ENCODE data around the gene TMEM248. TPM values are rescaled to one million over a fixed set of nuclear protein-coding genes. Genes with fewer than 3 reads are reported as not detected.

The TMEM248 gene
- total RNA-seq, 1 experiment from 2014 or later: 98.0 TPM

- H3K4me1 Mint-ChIP-seq (ENCODE audit: low read depth, unreplicated experiment): peaks cover 16% of the 10 kb centered on the region
- POLR2A ChIA-PET: interaction anchor here (0.6 to 1.8 kb wide), 3 partner anchors 77 to 143 kb away, joined by 3 to 13 read pairs (median 5); no protein-coding TSS in a partner anchor
- TSS peak; percentile 52 for BruUV-seq (replicated peaks)
- H3K27ac Mint-ChIP-seq (ENCODE audit: unreplicated experiment): peak overlapping the region; percentile 86
- DNase-seq: peak in 1 of 2 experiments; percentile 12
- CTCF ChIA-PET: interaction anchor here (1.4 kb wide), 1 partner anchor 77 kb away, joined by 3 read pairs; no protein-coding TSS in a partner anchor
- peak overlapping the region; percentile 87 for H3K4me3 ChIP-seq (ENCODE audit: low read depth, low read length)
- no peaks in the 10 kb centered on the region for H3K27me3 ChIP-seq (replicated peaks; ENCODE audit: control insufficient read depth, insufficient read depth, low read length)
- no peaks in the 10 kb centered on the region for H3K9me3 ChIP-seq
- H3K4me1 ChIP-seq: peaks cover 8% of the 10 kb centered on the region; the same call in 1 of the 2 replicates
- H3K27me3 Mint-ChIP-seq (ENCODE audit: insufficient read depth, unreplicated experiment): no peaks in the 10 kb centered on the region
- peaks cover 2% of the 10 kb centered on the region; the same call in 1 of the 2 replicates for H3K36me3 ChIP-seq (ENCODE audit: control insufficient read depth, insufficient read depth, low read length)
- H3K9me3 Mint-ChIP-seq (ENCODE audit: unreplicated experiment): no peaks in the 10 kb centered on the region
- peaks cover 29% of the 10 kb centered on the region for H3K36me3 Mint-ChIP-seq (ENCODE audit: insufficient read depth, unreplicated experiment)
- no peak for TF ChIP-seq CTCF (IDR thresholded peaks at IDR 0.05; ENCODE audit: insufficient read depth in 1 of 2, low read depth in 1 of 2, low read length in 1 of 2, severe bottlenecking in 1 of 2, unreplicated experiment in 1 of 2)
- H3K4me3 Mint-ChIP-seq (ENCODE audit: unreplicated experiment): peak overlapping the region; percentile 95
- intact Hi-C loops (cut with micrococcal nuclease; ENCODE audit: unreplicated experiment): loop anchor here (2.0 kb wide), 1 partner anchor 73 kb away; the partner anchor contains the start of gene SBDS
These were observed 977 bp downstream of the TMEM248 start for GRCh38 chr7:66921918-66922486.

- Mint-ChIP-seq H3K4me3 (ENCODE audit: unreplicated experiment) (no peak overlapping the region), H3K36me3 (ENCODE audit: insufficient read depth, unreplicated experiment) (peaks cover 56% of the 10 kb centered on the region)
- CTCF ChIA-PET: no interaction called here
These were observed 4.2 kb downstream of the TMEM248 start for GRCh38 chr7:66925255-66925654.

More at GRCh38 chr7:66925255-66925654, 4.2 kb downstream of the TMEM248 start:
- H3K9me3 ChIP-seq: no peaks in the 10 kb centered on the region
- no peak overlapping the region for H3K4me3 ChIP-seq (ENCODE audit: low read depth, low read length)
- no peak for DNase-seq
- no peaks in the 10 kb centered on the region for H3K9me3 Mint-ChIP-seq (ENCODE audit: unreplicated experiment)
- TF ChIP-seq CTCF (IDR thresholded peaks at IDR 0.05; ENCODE audit: insufficient read depth in 1 of 2, low read depth in 1 of 2, low read length in 1 of 2, severe bottlenecking in 1 of 2, unreplicated experiment in 1 of 2): no peak
- no peaks in the 10 kb centered on the region for H3K27me3 Mint-ChIP-seq (ENCODE audit: insufficient read depth, unreplicated experiment)
- H3K4me1 Mint-ChIP-seq (ENCODE audit: low read depth, unreplicated experiment): peaks cover 16% of the 10 kb centered on the region
- POLR2A ChIA-PET: no interaction called here
- intact Hi-C loops (cut with micrococcal nuclease; ENCODE audit: unreplicated experiment): no loop called here
- H3K36me3 ChIP-seq (ENCODE audit: control insufficient read depth, insufficient read depth, low read length): peaks cover 2% of the 10 kb centered on the region; the same call in 1 of the 2 replicates
- H3K4me1 ChIP-seq: peaks cover 8% of the 10 kb centered on the region; the same call in 1 of the 2 replicates
- BruUV-seq (replicated peaks): no TSS peak
- no peaks in the 10 kb centered on the region for H3K27me3 ChIP-seq (replicated peaks; ENCODE audit: control insufficient read depth, insufficient read depth, low read length)
- no peak overlapping the region for H3K27ac Mint-ChIP-seq (ENCODE audit: unreplicated experiment)

All from Caco-2 (cell line).